Endothelial cell of umbilical vein (primary cell): ENCODE measurements around the gene DGKG.

ENCODE experiments used
- EZH2 ChIP-seq: IDR thresholded peaks from 2 replicates; pipeline ENCODE4 v1.6.1; 2012; ENCODE audit warnings: borderline replicate concordance, low read depth, mild to moderate bottlenecking, moderate library complexity, low read length, inconsistent platforms; ENCODE audit not compliant: severe bottlenecking
- JUN ChIP-seq: IDR thresholded peaks from 2 replicates; pipeline ENCODE4 v1.6.1; 2011; ENCODE audit warnings: borderline replicate concordance, low read depth; ENCODE audit not compliant: insufficient read length, insufficient read depth
- MYC ChIP-seq: IDR thresholded peaks from one replicate; pipeline ENCODE4 v1.6.1; 2011; ENCODE audit warnings: mild to moderate bottlenecking, low read depth, low read length
- POLR2A ChIP-seq: IDR thresholded peaks from 2 replicates; pipeline ENCODE4 v1.6.1; 2012; ENCODE audit warnings: low read depth, mild to moderate bottlenecking, control low read depth, low read length
- POLR2AphosphoS5 ChIP-seq: IDR thresholded peaks from 2 replicates; pipeline ENCODE4 v1.6.1; 2012; ENCODE audit warnings: low read depth, mild to moderate bottlenecking, control low read depth, low read length, moderate library complexity; ENCODE audit not compliant: insufficient read depth
- TF ChIP-seq, protein P1 (sequence below), 2 donors: IDR thresholded peaks; 1 replicate in 1 of 2; 2 replicates in 1 of 2; pipeline ENCODE4 v1.5.1; 2011; ENCODE audit warnings: low read length in 2 of 2, mild to moderate bottlenecking in 2 of 2, moderate library complexity in 2 of 2, control low read depth in 1 of 2, inconsistent platforms in 1 of 2, low read depth in 1 of 2; ENCODE audit not compliant: insufficient read depth in 1 of 2; ENCODE audit errors: extremely low read depth in 1 of 2
- TF ChIP-seq, protein P2 (sequence below): IDR thresholded peaks from 2 replicates; pipeline ENCODE4 v1.6.1; 2011; ENCODE audit not compliant: insufficient read depth, insufficient read length

DNA sequence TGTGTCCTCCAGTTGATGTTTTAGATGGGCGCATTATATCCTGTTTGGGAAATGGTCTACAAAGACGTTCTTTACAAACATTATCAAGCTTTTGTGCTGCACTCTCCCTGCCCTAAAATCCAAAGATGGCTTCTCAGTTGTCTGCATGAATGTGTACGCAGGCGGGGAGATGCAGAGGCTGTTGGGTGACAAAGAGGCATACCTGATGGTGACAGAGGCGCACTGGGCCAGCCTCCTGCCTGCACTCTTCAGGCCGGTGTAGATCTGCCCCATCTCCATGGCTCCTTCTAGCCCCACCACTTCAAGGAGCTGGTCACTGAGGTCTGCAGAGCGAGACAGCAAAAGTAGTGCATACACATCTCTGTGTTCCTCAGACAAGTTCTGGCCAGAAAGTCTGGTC is 197.3 kb downstream of the DGKG start:
- TF ChIP-seq EZH2, result no peak
- TF ChIP-seq POLR2AphosphoS5, result no peak
- TF ChIP-seq POLR2A, result no peak
- TF ChIP-seq, protein P1, sequence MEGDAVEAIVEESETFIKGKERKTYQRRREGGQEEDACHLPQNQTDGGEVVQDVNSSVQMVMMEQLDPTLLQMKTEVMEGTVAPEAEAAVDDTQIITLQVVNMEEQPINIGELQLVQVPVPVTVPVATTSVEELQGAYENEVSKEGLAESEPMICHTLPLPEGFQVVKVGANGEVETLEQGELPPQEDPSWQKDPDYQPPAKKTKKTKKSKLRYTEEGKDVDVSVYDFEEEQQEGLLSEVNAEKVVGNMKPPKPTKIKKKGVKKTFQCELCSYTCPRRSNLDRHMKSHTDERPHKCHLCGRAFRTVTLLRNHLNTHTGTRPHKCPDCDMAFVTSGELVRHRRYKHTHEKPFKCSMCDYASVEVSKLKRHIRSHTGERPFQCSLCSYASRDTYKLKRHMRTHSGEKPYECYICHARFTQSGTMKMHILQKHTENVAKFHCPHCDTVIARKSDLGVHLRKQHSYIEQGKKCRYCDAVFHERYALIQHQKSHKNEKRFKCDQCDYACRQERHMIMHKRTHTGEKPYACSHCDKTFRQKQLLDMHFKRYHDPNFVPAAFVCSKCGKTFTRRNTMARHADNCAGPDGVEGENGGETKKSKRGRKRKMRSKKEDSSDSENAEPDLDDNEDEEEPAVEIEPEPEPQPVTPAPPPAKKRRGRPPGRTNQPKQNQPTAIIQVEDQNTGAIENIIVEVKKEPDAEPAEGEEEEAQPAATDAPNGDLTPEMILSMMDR (IDR thresholded peaks at IDR 0.05; ENCODE audit: extremely low read depth in 1 of 2, insufficient read depth in 1 of 2, low read depth in 1 of 2, low read length in 2 of 2), result no peak
- no peak for TF ChIP-seq MYC
- no peak for TF ChIP-seq JUN
- TF ChIP-seq, protein P2, sequence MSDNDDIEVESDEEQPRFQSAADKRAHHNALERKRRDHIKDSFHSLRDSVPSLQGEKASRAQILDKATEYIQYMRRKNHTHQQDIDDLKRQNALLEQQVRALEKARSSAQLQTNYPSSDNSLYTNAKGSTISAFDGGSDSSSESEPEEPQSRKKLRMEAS, result no peak
